ENCODE results near the gene SLC22A1. TPM values are rescaled to one million over a fixed set of nuclear protein-coding genes. Genes with fewer than 3 reads are reported as not detected.

SLC22A1 gene
- total RNA-seq, 1 experiment from 2014 or later = 0.86 TPM

- TF ChIP-seq YY1 (IDR thresholded peaks at IDR 0.05; ENCODE audit: extremely low read depth, insufficient replicate concordance, low read depth, low read length) = no peak
- no peak for TF ChIP-seq ZFX (IDR thresholded peaks at IDR 0.05)
- TF ChIP-seq POLR2AphosphoS5 (IDR thresholded peaks at IDR 0.05; ENCODE audit: low read depth, low read length) = no peak
- no peak for TF ChIP-seq SP1 (IDR thresholded peaks at IDR 0.05; ENCODE audit: low read depth)
- no peak for TF ChIP-seq CTCF (IDR thresholded peaks at IDR 0.05 in 2 of 3, conservative IDR thresholded peaks at IDR 0.05 in 1 of 3; ENCODE audit: borderline replicate concordance in 1 of 3, insufficient read depth in 1 of 3, low read depth in 2 of 3, low read length in 2 of 3)
- no peak for TF ChIP-seq EZH2 (IDR thresholded peaks at IDR 0.05)
These were observed 55.6 kb downstream of the SLC22A1 start (continued) for GRCh38 chr6:160177220-160177619.

DNA sequence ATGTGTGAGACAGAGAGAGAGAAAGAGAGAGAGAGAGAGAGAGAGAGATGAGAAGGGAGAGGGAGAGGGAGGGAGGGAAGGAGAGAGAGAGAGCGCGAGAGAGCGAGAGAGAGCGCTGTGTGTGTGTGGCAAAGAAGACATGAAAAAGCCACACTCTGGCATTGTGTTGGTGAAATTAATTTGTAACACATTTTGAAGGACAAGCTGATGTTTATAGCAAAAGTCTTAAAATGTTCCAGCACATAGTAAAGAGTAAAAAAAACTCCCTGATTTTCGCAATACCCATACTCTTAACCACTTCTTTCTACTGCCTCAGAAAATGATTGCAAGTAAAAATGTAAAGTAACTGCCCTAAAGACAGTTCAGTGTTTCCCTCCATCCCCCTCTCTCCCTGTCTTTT lies 56.7 kb downstream of the SLC22A1 start:
- ChIA-PET RAD21 (ENCODE audit: low non-redundant PET in 1 of 2, low total read pairs in 2 of 2, uncharacterized antibody in 2 of 2, unreplicated experiment in 2 of 2) (no interaction called here), POLR2A (no interaction called here), CTCF (no interaction called here)
- intact Hi-C loops (cut with micrococcal nuclease) = no loop called here
- ATAC-seq (no peak), DNase-seq (ENCODE audit: low read depth, low spot score) (no peak)
- Histone ChIP-seq H3K27ac (ENCODE audit: low read depth, low read length) (no peak overlapping the region), H3K4me2 (ENCODE audit: low read length) (no peak overlapping the region), H3K9ac (ENCODE audit: low read length) (no peak overlapping the region), H3K36me3 (ENCODE audit: control insufficient read depth in 1 of 2, insufficient read depth in 2 of 2, low read length in 2 of 2) (no peaks in the 10 kb centered on the region), H3K79me2 (ENCODE audit: insufficient read depth, low read length) (no peaks in the 10 kb centered on the region), H4K20me1 (ENCODE audit: insufficient read depth) (no peaks in the 10 kb centered on the region), H3K9me2 (ENCODE audit: insufficient read depth) (no peaks in the 10 kb centered on the region), H3K4me3 (replicated peaks in 1 of 2; ENCODE audit: low read depth in 1 of 2, low read length in 2 of 2) (no peak overlapping the region), H3K4me1 (ENCODE audit: control insufficient read depth in 1 of 2, insufficient read depth in 2 of 2, low read length in 2 of 2) (no peaks in the 10 kb centered on the region; a peak in 1 of 4 replicates), H3K27me3 (ENCODE audit: insufficient read depth, low read length) (no peaks in the 10 kb centered on the region), H2AFZ (ENCODE audit: low read depth, low read length, poor library complexity, severe bottlenecking) (no peak overlapping the region), H3K9me3 (ENCODE audit: control insufficient read depth in 1 of 2, insufficient read depth in 1 of 2, low read depth in 1 of 2, low read length in 2 of 2) (no peaks in the 10 kb centered on the region)
- no peak for TF ChIP-seq SRF (IDR thresholded peaks at IDR 0.05; ENCODE audit: low read depth)
- no peak for TF ChIP-seq POLR2AphosphoS5 (IDR thresholded peaks at IDR 0.05; ENCODE audit: low read depth, low read length)
- TF ChIP-seq TCF7L2 (IDR thresholded peaks at IDR 0.05; ENCODE audit: borderline replicate concordance, extremely low read depth, insufficient read depth, insufficient read length) = no peak
- no peak for TF ChIP-seq YY1 (IDR thresholded peaks at IDR 0.05; ENCODE audit: extremely low read depth, insufficient replicate concordance, low read depth, low read length)
- TF ChIP-seq EZH2 (IDR thresholded peaks at IDR 0.05) = no peak
- TF ChIP-seq, protein P1, sequence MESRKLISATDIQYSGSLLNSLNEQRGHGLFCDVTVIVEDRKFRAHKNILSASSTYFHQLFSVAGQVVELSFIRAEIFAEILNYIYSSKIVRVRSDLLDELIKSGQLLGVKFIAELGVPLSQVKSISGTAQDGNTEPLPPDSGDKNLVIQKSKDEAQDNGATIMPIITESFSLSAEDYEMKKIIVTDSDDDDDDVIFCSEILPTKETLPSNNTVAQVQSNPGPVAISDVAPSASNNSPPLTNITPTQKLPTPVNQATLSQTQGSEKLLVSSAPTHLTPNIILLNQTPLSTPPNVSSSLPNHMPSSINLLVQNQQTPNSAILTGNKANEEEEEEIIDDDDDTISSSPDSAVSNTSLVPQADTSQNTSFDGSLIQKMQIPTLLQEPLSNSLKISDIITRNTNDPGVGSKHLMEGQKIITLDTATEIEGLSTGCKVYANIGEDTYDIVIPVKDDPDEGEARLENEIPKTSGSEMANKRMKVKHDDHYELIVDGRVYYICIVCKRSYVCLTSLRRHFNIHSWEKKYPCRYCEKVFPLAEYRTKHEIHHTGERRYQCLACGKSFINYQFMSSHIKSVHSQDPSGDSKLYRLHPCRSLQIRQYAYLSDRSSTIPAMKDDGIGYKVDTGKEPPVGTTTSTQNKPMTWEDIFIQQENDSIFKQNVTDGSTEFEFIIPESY (IDR thresholded peaks at IDR 0.05; ENCODE audit: extremely low read depth, insufficient replicate concordance, low read length) = no peak
- TF ChIP-seq SIN3A (IDR thresholded peaks at IDR 0.05; ENCODE audit: low read depth) = no peak
- no peak for TF ChIP-seq SP1 (IDR thresholded peaks at IDR 0.05; ENCODE audit: low read depth)
- no peak for TF ChIP-seq ZFX (IDR thresholded peaks at IDR 0.05)
- no peak for TF ChIP-seq CTCF (IDR thresholded peaks at IDR 0.05 in 2 of 3, conservative IDR thresholded peaks at IDR 0.05 in 1 of 3; ENCODE audit: borderline replicate concordance in 1 of 3, insufficient read depth in 1 of 3, low read depth in 2 of 3, low read length in 2 of 3)
- no peak for TF ChIP-seq ELF1 (IDR thresholded peaks at IDR 0.05; ENCODE audit: borderline replicate concordance, low read depth)
- BruUV-seq (replicated peaks) = no TSS peak
